Neural progenitor cell (in vitro differentiated cells): Measurements from ENCODE around the gene TRIM2. TPM values are rescaled to one million over a fixed set of nuclear protein-coding genes. Genes with fewer than 3 reads are reported as not detected.

Experiments
- DNase-seq: peaks from one replicate; pipeline ENCODE4 v3.0.0-alpha.2; 2016; ENCODE audit warnings: low spot score
- H2AFZ ChIP-seq: fragments of 200-600 bp; sonication (generic); replicated peaks from 2 replicates; pipeline ENCODE4 v1.6.1; 2016; ENCODE audit warnings: antibody characterized with exemption
- H3F3A ChIP-seq: fragments of 200-600 bp; sonication (generic); 2 replicates; pipeline ENCODE4 v1.6.1; 2016; ENCODE audit warnings: antibody characterized with exemption, low read depth
- H3K27ac ChIP-seq: fragments of 200-600 bp; sonication (generic); 2 replicates; pipeline ENCODE4 v1.5.1; 2016; ENCODE audit warnings: mild to moderate bottlenecking
- H3K27me3 ChIP-seq: fragments of 200-600 bp; sonication (generic); 2 replicates; pipeline ENCODE4 v1.6.1; 2016; ENCODE audit warnings: mild to moderate bottlenecking, moderate library complexity
- H3K36me3 ChIP-seq: fragments of 200-600 bp; sonication (generic); 2 replicates; pipeline ENCODE4 v1.5.1; 2016
- H3K4me1 ChIP-seq: fragments of 200-600 bp; sonication (generic); 2 replicates; pipeline ENCODE4 v1.6.1; 2016; ENCODE audit warnings: mixed run types
- H3K4me2 ChIP-seq: fragments of 200-600 bp; sonication (generic); 2 replicates; pipeline ENCODE4 v1.6.1; 2016
- H3K4me3 ChIP-seq: fragments of 200-600 bp; sonication (generic); 2 replicates; pipeline ENCODE4 v1.5.1; 2016
- H3K79me2 ChIP-seq: fragments of 200-600 bp; sonication (generic); 2 replicates; pipeline ENCODE4 v1.6.1; 2016; ENCODE audit warnings: low read depth
- H3K9ac ChIP-seq: fragments of 200-600 bp; sonication (generic); 2 replicates; pipeline ENCODE4 v1.6.1; 2016
- H3K9me3 ChIP-seq: fragments of 200-600 bp; sonication (generic); 2 replicates; pipeline ENCODE4 v1.5.1; 2016; ENCODE audit warnings: low read depth
- H4K20me1 ChIP-seq: fragments of 200-600 bp; sonication (generic); 2 replicates; pipeline ENCODE4 v1.6.1; 2016; ENCODE audit warnings: low read depth
- H3K27ac Mint-ChIP-seq: 3 replicates; pipeline ENCODE4 v1.8.0; 2021; ENCODE audit warnings: mixed read lengths
- H3K27me3 Mint-ChIP-seq: 2 replicates; pipeline ENCODE4 v1.8.0; 2022; ENCODE audit warnings: low read depth, mild to moderate bottlenecking, inconsistent platforms, moderate library complexity, mixed read lengths; ENCODE audit not compliant: insufficient read depth
- H3K36me3 Mint-ChIP-seq: 3 replicates; pipeline ENCODE4 v1.8.0; 2021; ENCODE audit warnings: mixed read lengths
- H3K4me1 Mint-ChIP-seq: 3 replicates; pipeline ENCODE4 v1.8.0; 2021; ENCODE audit warnings: mixed read lengths
- H3K4me3 Mint-ChIP-seq: 3 replicates; pipeline ENCODE4 v1.8.0; 2021; ENCODE audit warnings: mild to moderate bottlenecking, moderate library complexity, mixed read lengths
- H3K9me3 Mint-ChIP-seq: 3 replicates; pipeline ENCODE4 v1.8.0; 2020; ENCODE audit warnings: mixed read lengths
- CTCF ChIP-seq: fragments of 200-600 bp; sonication (generic); IDR thresholded peaks from 2 replicates; pipeline ENCODE4 v1.5.1; 2017; ENCODE audit warnings: antibody characterized with exemption, mild to moderate bottlenecking
- EZH2 ChIP-seq: fragments of 200-600 bp; sonication (generic); IDR thresholded peaks from 2 replicates; pipeline ENCODE4 v1.6.1; 2017; ENCODE audit warnings: antibody characterized with exemption, mild to moderate bottlenecking, moderate library complexity
- EZH2phosphoT487 ChIP-seq: fragments of 200-600 bp; sonication (generic); IDR thresholded peaks from 2 replicates; pipeline ENCODE4 v1.6.1; 2017; ENCODE audit warnings: antibody characterized with exemption
- total RNA-seq: library from RNA; depleted of rRNA; stranded (reverse); fragments of >200 nt; gene quantifications from 2 replicates; pipeline ENCODE4 v1.2.3, GENCODE V29; 2015; ENCODE audit warnings: low replicate concordance

The TRIM2 gene
- total RNA-seq, 1 donor from 2014 or later: 87.6 TPM

GRCh38 chr4:153271820-153272219 is 67.6 kb downstream of the TRIM2 start:
- Histone ChIP-seq H3K9me3 (no peaks in the 10 kb centered on the region), H3K27me3 (no peaks in the 10 kb centered on the region), H3K4me2 (no peak overlapping the region), H3K27ac (no peak overlapping the region), H3K79me2 (peaks cover 42% of the 10 kb centered on the region), H2AFZ (no peak overlapping the region), H3K36me3 (peaks cover 5% of the 10 kb centered on the region), H3K4me1 (no peaks in the 10 kb centered on the region), H3K9ac (no peak overlapping the region), H4K20me1 (peaks cover 6% of the 10 kb centered on the region), H3F3A (no peaks in the 10 kb centered on the region), H3K4me3 (no peak overlapping the region)
- Mint-ChIP-seq H3K4me3 (no peak overlapping the region), H3K27ac (no peak overlapping the region), H3K4me1 (peaks cover 35% of the 10 kb centered on the region), H3K9me3 (no peaks in the 10 kb centered on the region), H3K27me3 (peaks cover 2% of the 10 kb centered on the region), H3K36me3 (peaks cover 42% of the 10 kb centered on the region)
- DNase-seq: no peak
- no peak for TF ChIP-seq EZH2
- TF ChIP-seq CTCF: no peak
- no peak for TF ChIP-seq EZH2phosphoT487

- no peak overlapping the region for H3K27ac ChIP-seq
These were observed 69.5 kb downstream of the TRIM2 start for GRCh38 chr4:153273751-153274150.

GRCh38 chr4:153274967-153275366 is 70.7 kb downstream of the TRIM2 start:
- Mint-ChIP-seq H3K4me1 (peaks cover 17% of the 10 kb centered on the region), H3K27me3 (peaks cover 2% of the 10 kb centered on the region), H3K36me3 (peaks cover 36% of the 10 kb centered on the region), H3K9me3 (no peaks in the 10 kb centered on the region), H3K27ac (no peak overlapping the region), H3K4me3 (no peak overlapping the region)
- H3K9ac ChIP-seq: no peak overlapping the region
- no peak overlapping the region for H3K27ac ChIP-seq
- H4K20me1 ChIP-seq: peaks cover 6% of the 10 kb centered on the region
- no peaks in the 10 kb centered on the region for H3K4me1 ChIP-seq
- H3K4me3 ChIP-seq: no peak overlapping the region
- H3K4me2 ChIP-seq: no peak overlapping the region
- no peak overlapping the region for H2AFZ ChIP-seq
- H3K36me3 ChIP-seq: peaks cover 5% of the 10 kb centered on the region
- H3K27me3 ChIP-seq: no peaks in the 10 kb centered on the region
- H3F3A ChIP-seq: no peaks in the 10 kb centered on the region
- DNase-seq: no peak
- TF ChIP-seq CTCF (no peak), EZH2 (no peak), EZH2phosphoT487 (no peak)
- H3K9me3 ChIP-seq: no peaks in the 10 kb centered on the region
- H3K79me2 ChIP-seq: peaks cover 14% of the 10 kb centered on the region

More at GRCh38 chr4:153273751-153274150, 69.5 kb downstream of the TRIM2 start:
- Histone ChIP-seq H3K79me2 (peaks cover 23% of the 10 kb centered on the region), H2AFZ (no peak overlapping the region), H3K36me3 (peaks cover 5% of the 10 kb centered on the region), H3K9ac (no peak overlapping the region), H3K27me3 (no peaks in the 10 kb centered on the region), H3F3A (no peaks in the 10 kb centered on the region), H3K4me1 (no peaks in the 10 kb centered on the region), H3K4me2 (no peak overlapping the region), H3K4me3 (no peak overlapping the region), H3K9me3 (no peaks in the 10 kb centered on the region), H4K20me1 (peaks cover 6% of the 10 kb centered on the region)
- no peak overlapping the region for H3K4me3 Mint-ChIP-seq
- no peak for TF ChIP-seq EZH2phosphoT487
- no peak for TF ChIP-seq EZH2
- no peak for TF ChIP-seq CTCF
- no peaks in the 10 kb centered on the region for H3K9me3 Mint-ChIP-seq
- DNase-seq: no peak
- H3K27me3 Mint-ChIP-seq: peaks cover 2% of the 10 kb centered on the region
- no peak overlapping the region for H3K27ac Mint-ChIP-seq
- peaks cover 36% of the 10 kb centered on the region for H3K36me3 Mint-ChIP-seq
- H3K4me1 Mint-ChIP-seq: peaks cover 26% of the 10 kb centered on the region
